ES-I3 (cell line): ENCODE results near the gene AATF.

Source experiments
- H3K36me3 ChIP-seq: 2 replicates; pipeline ENCODE4 v1.6.1; 2013; ENCODE audit warnings: mild to moderate bottlenecking, low read length, control low read depth, moderate library complexity; ENCODE audit not compliant: insufficient read depth
- H3K4me1 ChIP-seq: 2 replicates; pipeline ENCODE4 v1.6.1; 2013; ENCODE audit warnings: mild to moderate bottlenecking, control low read depth, low read length; ENCODE audit not compliant: insufficient read depth
- H3K9ac ChIP-seq: 2 replicates; pipeline ENCODE4 v1.6.1; 2013; ENCODE audit warnings: low read depth, mild to moderate bottlenecking, low read length, moderate library complexity
- H3K9me3 ChIP-seq: 2 replicates; pipeline ENCODE4 v1.6.1; 2013; ENCODE audit warnings: mild to moderate bottlenecking, low read length, moderate library complexity; ENCODE audit not compliant: control insufficient read depth, insufficient read depth

The AATF gene

GRCh38 chr17:36934692-36935630 is 13.8 kb upstream of the AATF start:
- Histone ChIP-seq H3K36me3 (no peaks in the 10 kb centered on the region), H3K9ac (peak overlapping the region; percentile 64; the same call in 1 of the 2 replicates), H3K4me1 (peaks cover 29% of the 10 kb centered on the region; the same call in 1 of the 2 replicates), H3K9me3 (no peaks in the 10 kb centered on the region)

GRCh38 chr17:36935671-36936454 is 12.9 kb upstream of the AATF start:
- no peaks in the 10 kb centered on the region for H3K36me3 ChIP-seq
- H3K4me1 ChIP-seq: peaks cover 25% of the 10 kb centered on the region; the same call in 1 of the 2 replicates
- H3K9me3 ChIP-seq: no peaks in the 10 kb centered on the region
- H3K9ac ChIP-seq: peak overlapping the region; percentile 64; the same call in 1 of the 2 replicates

GRCh38 chr17:36936455-36937000 is 12.2 kb upstream of the AATF start:
- Histone ChIP-seq H3K4me1 (peaks cover 24% of the 10 kb centered on the region), H3K9ac (peak overlapping the region; percentile 64; the same call in 1 of the 2 replicates), H3K9me3 (no peaks in the 10 kb centered on the region), H3K36me3 (no peaks in the 10 kb centered on the region)

GRCh38 chr17:36937001-36937958 is 11.5 kb upstream of the AATF start, which contains the start of gene LHX1:
LHX1 (plus strand) TSS chr17:36937475; CDS start chr17:36938198, 723 bp downstream.
- no peaks in the 10 kb centered on the region for H3K9me3 ChIP-seq
- peak within 1 kb of the TSS; percentile 64; the same call in 1 of the 2 replicates for H3K9ac ChIP-seq
- peaks cover 24% of the 10 kb centered on the region for H3K4me1 ChIP-seq
- H3K36me3 ChIP-seq: no peaks in the 10 kb centered on the region

- peak overlapping the region; percentile 64; the same call in 1 of the 2 replicates for H3K9ac ChIP-seq
- H3K4me1 ChIP-seq: peaks cover 18% of the 10 kb centered on the region
- H3K9me3 ChIP-seq: no peaks in the 10 kb centered on the region
- H3K36me3 ChIP-seq: no peaks in the 10 kb centered on the region
Measured at GRCh38 chr17:36937959-36938565, 10.7 kb upstream of the AATF start.

GRCh38 chr17:36938566-36939051 is 10.1 kb upstream of the AATF start:
- Histone ChIP-seq H3K9me3 (no peaks in the 10 kb centered on the region), H3K36me3 (no peaks in the 10 kb centered on the region), H3K9ac (peak overlapping the region; percentile 64; the same call in 1 of the 2 replicates), H3K4me1 (peaks cover 16% of the 10 kb centered on the region)

GRCh38 chr17:36939052-36939801 is 9.5 kb upstream of the AATF start:
- peaks cover 12% of the 10 kb centered on the region for H3K4me1 ChIP-seq
- H3K9ac ChIP-seq: peak overlapping the region; percentile 64; the same call in 1 of the 2 replicates
- H3K9me3 ChIP-seq: no peaks in the 10 kb centered on the region
- H3K36me3 ChIP-seq: no peaks in the 10 kb centered on the region

GRCh38 chr17:36939802-36940312 is 8.9 kb upstream of the AATF start:
- Histone ChIP-seq H3K9ac (no peak overlapping the region; the same call in 1 of the 2 replicates), H3K36me3 (no peaks in the 10 kb centered on the region), H3K9me3 (no peaks in the 10 kb centered on the region), H3K4me1 (peaks cover 12% of the 10 kb centered on the region)

- Histone ChIP-seq H3K9me3 (no peaks in the 10 kb centered on the region), H3K4me1 (peaks cover 13% of the 10 kb centered on the region)
Measured at GRCh38 chr17:36940313-36941264, 8.2 kb upstream of the AATF start.

GRCh38 chr17:36941265-36942010 is 7.3 kb upstream of the AATF start:
- Histone ChIP-seq H3K4me1 (peaks cover 17% of the 10 kb centered on the region), H3K9ac (peak overlapping the region; percentile 45; the same call in 1 of the 2 replicates), H3K9me3 (no peaks in the 10 kb centered on the region), H3K36me3 (no peaks in the 10 kb centered on the region)

More at GRCh38 chr17:36940313-36941264, 8.2 kb upstream of the AATF start:
- Histone ChIP-seq H3K9ac (no peak overlapping the region), H3K36me3 (no peaks in the 10 kb centered on the region)
